Right lobe of liver (tissue), 4 donors: ENCODE results near the gene MCC.

Experiments
- CTCF ChIP-seq, 4 donors: fragments of 200-600 bp in 3 of 4; fragments of 450-650 bp in 1 of 4; IDR thresholded peaks; one replicate each; pipeline versions ENCODE4 v1.5.1 to v1.8.0; 2016 to 2022; ENCODE audit warnings: antibody characterized with exemption in 4 of 4, mild to moderate bottlenecking in 2 of 4
- POLR2A ChIP-seq: fragments of 450-650 bp; IDR thresholded peaks from one replicate; pipeline ENCODE4 v1.6.1; 2017; ENCODE audit warnings: antibody characterized with exemption, mild to moderate bottlenecking
- donor health status: DM: no; HTN: no; CAD: no.
- donor health status: DM: no; HTN: no; CAD: no.
- donor health status: DM: no; HTN: yes; CAD: no.

GRCh38 chr5:113381791-113382190 lies 106.5 kb downstream of the MCC start:
- TF ChIP-seq CTCF (IDR thresholded peaks at IDR 0.05) (no peak), POLR2A (no peak)
